GM12878 (cell line): ENCODE data around the gene PTPRN2. TPM values are rescaled to one million over a fixed set of nuclear protein-coding genes. Genes with fewer than 3 reads are reported as not detected.

Source experiments
- ATAC-seq: fragments of 200-7000 bp; cut with Tn5 transposase; 3 replicates; pipeline ENCODE4 v1.9.1; 2020; ENCODE audit warnings: mild to moderate bottlenecking, moderate library complexity
- BruUV-seq: library from RNA; stranded (reverse); fragments of 400-500 nt; replicated peaks from 2 replicates; lab custom pipeline; 2021; lab: Mats Ljungman, UMichigan
- CTCF ChIA-PET: fragments of 300-600 bp; sonication (Branson Sonifier 250); formaldehyde crosslinking; extraction: SDS; loops from one replicate; lab custom pipeline; 2021; ENCODE audit warnings: inconsistent platforms; lab: Yijun Ruan, JAX
- POLR2A ChIA-PET: fragments of 350-600 bp; formaldehyde crosslinking; extraction: SDS; loops from one replicate; lab custom pipeline; 2021; ENCODE audit warnings: inconsistent platforms; lab: Charles Lee
- RAD21 ChIA-PET: fragments of 300-600 bp; sonication (Branson Sonifier 250); formaldehyde crosslinking; loops from one replicate; lab custom pipeline; 2023; ENCODE audit warnings: antibody characterized with exemption; ENCODE audit not compliant: unreplicated experiment; lab: Charles Lee
- SMC1A ChIA-PET: fragments of 300-600 bp; sonication (Branson Sonifier 250); formaldehyde crosslinking; loops from one replicate; lab custom pipeline; 2023; ENCODE audit not compliant: unreplicated experiment, uncharacterized antibody; lab: Charles Lee
- DNase-seq: peaks from one replicate; pipeline ENCODE4 v3.0.0-alpha.2; 2011; ENCODE audit warnings: low read depth, low spot score
- FAIRE-seq: peaks from 3 replicates; lab custom pipeline; 2011; peaks lifted over from hg19 to GRCh38; lab: Jason Lieb, UNC
- H2AFZ ChIP-seq: 2 replicates; pipeline ENCODE4 v1.6.0; 2011; ENCODE audit warnings: low read depth, low read length, control low read depth; ENCODE audit not compliant: control insufficient read depth
- H3K27ac ChIP-seq: 2 replicates; pipeline ENCODE4 v1.5.1; 2011; ENCODE audit warnings: control low read depth; ENCODE audit not compliant: control insufficient read depth, insufficient read depth
- H3K27me3 ChIP-seq, 2 experiments: replicated peaks in 1 of 2; 2 replicates each; pipeline versions ENCODE4 v1.6.0 to v1.6.1; 2011; ENCODE audit warnings: low read length in 1 of 2; ENCODE audit not compliant: control insufficient read depth in 2 of 2, insufficient read depth in 2 of 2
- H3K36me3 ChIP-seq, 2 experiments: 2 replicates each; pipeline ENCODE4 v1.5.1; 2011; ENCODE audit warnings: low read length in 1 of 2; ENCODE audit not compliant: control insufficient read depth in 2 of 2, insufficient read depth in 2 of 2
- H3K4me1 ChIP-seq: 2 replicates; pipeline ENCODE4 v1.6.1; 2011; ENCODE audit warnings: mild to moderate bottlenecking, low read length, moderate library complexity, mixed read lengths; ENCODE audit not compliant: control insufficient read depth, insufficient read depth
- H3K4me2 ChIP-seq: 2 replicates; pipeline ENCODE4 v1.6.0; 2011; ENCODE audit warnings: control low read depth; ENCODE audit not compliant: control insufficient read depth, insufficient read depth
- H3K4me3 ChIP-seq: fragments of 200-600 bp; sonication (generic); 2 replicates; pipeline ENCODE4 v1.5.1; 2016
- H3K79me2 ChIP-seq: 2 replicates; pipeline ENCODE4 v1.6.0; 2011; ENCODE audit warnings: low read length; ENCODE audit not compliant: control insufficient read depth, insufficient read depth
- H3K9ac ChIP-seq: 2 replicates; pipeline ENCODE4 v1.8.0; 2011; ENCODE audit warnings: low read length, control low read depth, mixed read lengths; ENCODE audit not compliant: control insufficient read depth, insufficient read depth
- H3K9me3 ChIP-seq: replicated peaks from 3 replicates; pipeline ENCODE4 v1.5.1; 2011; ENCODE audit warnings: mild to moderate bottlenecking, low read length; ENCODE audit not compliant: control insufficient read depth, insufficient read depth
- H4K20me1 ChIP-seq: 2 replicates; pipeline ENCODE4 v1.6.0; 2011; ENCODE audit not compliant: control insufficient read depth, insufficient read depth
- ATF7 ChIP-seq: fragments of 450-650 bp; IDR thresholded peaks from 2 replicates; pipeline ENCODE4 v1.6.1; 2016; ENCODE audit warnings: low read depth, mild to moderate bottlenecking
- CBX5 ChIP-seq: sonication (generic); IDR thresholded peaks from 2 replicates; pipeline ENCODE4 v1.6.1; 2016; ENCODE audit warnings: low read depth, moderate library complexity, mild to moderate bottlenecking, inconsistent platforms
- CEBPB ChIP-seq, 2 experiments: fragments of 150-350 bp in 1 of 2; IDR thresholded peaks; 2 replicates each; pipeline ENCODE4 v1.6.1; 2012 to 2014; ENCODE audit warnings: low read depth in 2 of 2, low read length in 2 of 2, borderline replicate concordance in 1 of 2, inconsistent platforms in 1 of 2
- FOXK2 ChIP-seq: fragments of 450-650 bp; IDR thresholded peaks from 2 replicates; pipeline ENCODE4 v1.6.1; 2017; ENCODE audit warnings: mild to moderate bottlenecking, moderate library complexity
- HDAC6 ChIP-seq: fragments of 200-600 bp; sonication (generic); IDR thresholded peaks from one replicate; pipeline ENCODE4 v1.8.0; 2017; ENCODE audit warnings: antibody characterized with exemption; ENCODE audit not compliant: unreplicated experiment
- JUND ChIP-seq: IDR thresholded peaks from 2 replicates; pipeline ENCODE4 v1.6.1; 2012; ENCODE audit warnings: low read depth, mild to moderate bottlenecking, low read length, improper control_type of control experiment, moderate library complexity
- MEF2B ChIP-seq: fragments of 450-650 bp; IDR thresholded peaks from 2 replicates; pipeline ENCODE4 v1.6.1; 2018; ENCODE audit warnings: mild to moderate bottlenecking, moderate library complexity; ENCODE audit not compliant: partially characterized antibody, poor library complexity, severe bottlenecking
- POLR2AphosphoS5 ChIP-seq: IDR thresholded peaks from 2 replicates; pipeline ENCODE4 v1.6.1; 2011; ENCODE audit warnings: mild to moderate bottlenecking, low read length, inconsistent platforms
- RBBP5 ChIP-seq: fragments of 200-600 bp; sonication (generic); conservative IDR thresholded peaks from 2 replicates; pipeline ENCODE4 v1.6.1; 2016
- SREBF1 ChIP-seq: IDR thresholded peaks from 2 replicates; pipeline ENCODE4 v1.6.1; 2012; ENCODE audit warnings: mild to moderate bottlenecking, low read length
- YY1 ChIP-seq: IDR thresholded peaks from 2 replicates; pipeline ENCODE4 v1.6.1; 2011; ENCODE audit warnings: low read depth, mild to moderate bottlenecking, low read length
- ZZZ3 ChIP-seq: IDR thresholded peaks from 2 replicates; pipeline ENCODE4 v1.6.1; 2011; ENCODE audit warnings: low read depth; ENCODE audit not compliant: control insufficient read depth, insufficient read length
- whole genome bisulfite sequencing: methylation state at CpG from one replicate; pipeline ENCODE4 v1.1.6; 2016; ENCODE audit warnings: low lambda C conversion rate; ENCODE audit not compliant: insufficient replicate concordance, insufficient coverage; ENCODE audit errors: missing lambda C conversion rate; 5-methylcytosine and 5-hydroxymethylcytosine counted together
- in situ Hi-C: fragments of 300-500 bp; cut with MboI; formaldehyde crosslinking; loops from 9 replicates; pipeline ENCODE4 v1.14.3; 2018; ENCODE audit warnings: mixed read lengths
- intact Hi-C: fragments of 100-400 bp; cut with micrococcal nuclease; formaldehyde crosslinking; loops from one replicate; pipeline ENCODE4 v1.14.2; 2022; ENCODE audit not compliant: unreplicated experiment
- polyA plus RNA-seq, 11 experiments: library from polyadenylated mRNA; depleted of rRNA in 4 of 11; unstranded in 6 of 11; stranded (reverse) in 5 of 11; fragments of >200 nt; fragmentation: Nextera tagmentation in 4 of 11; fragmentation: Illumina TruSeq in 1 of 11; extraction: Ambion mirVana in 4 of 11; extraction: Trizol in 1 of 11; gene quantifications; 1 replicate in 1 of 11; 2 replicates in 10 of 11; pipeline versions ENCODE4 v1.2.1 to v1.2.3, GENCODE V29; 2011 to 2016; ENCODE audit warnings: inconsistent platforms in 2 of 11, missing spikeins in 2 of 11, low read depth in 1 of 11
- total RNA-seq, 4 experiments: library from RNA; depleted of rRNA in 3 of 4; stranded (reverse); fragments of >200 nt in 3 of 4; fragmentation: Illumina TruSeq in 1 of 4; extraction: Trizol in 1 of 4; gene quantifications; 2 replicates each; pipeline versions ENCODE4 v1.2.1 to v1.2.3, GENCODE V29; 2013 to 2021
- TF ChIP-seq, protein P1 (sequence below): fragments of 450-650 bp; IDR thresholded peaks from 2 replicates; pipeline ENCODE4 v1.6.1; 2016; ENCODE audit warnings: mild to moderate bottlenecking
- TF ChIP-seq, protein P2 (sequence below): IDR thresholded peaks from 2 replicates; pipeline ENCODE4 v1.6.1; 2011; ENCODE audit warnings: low read depth, low read length, improper control_type of control experiment, borderline replicate concordance

PTPRN2 gene
- total and polyA plus RNA-seq, 10 of the 15 experiments (the other 5 are each of a cell fraction or from before 2014, with no cell fraction given), result 5.4 TPM; not detected in 9

DNA sequence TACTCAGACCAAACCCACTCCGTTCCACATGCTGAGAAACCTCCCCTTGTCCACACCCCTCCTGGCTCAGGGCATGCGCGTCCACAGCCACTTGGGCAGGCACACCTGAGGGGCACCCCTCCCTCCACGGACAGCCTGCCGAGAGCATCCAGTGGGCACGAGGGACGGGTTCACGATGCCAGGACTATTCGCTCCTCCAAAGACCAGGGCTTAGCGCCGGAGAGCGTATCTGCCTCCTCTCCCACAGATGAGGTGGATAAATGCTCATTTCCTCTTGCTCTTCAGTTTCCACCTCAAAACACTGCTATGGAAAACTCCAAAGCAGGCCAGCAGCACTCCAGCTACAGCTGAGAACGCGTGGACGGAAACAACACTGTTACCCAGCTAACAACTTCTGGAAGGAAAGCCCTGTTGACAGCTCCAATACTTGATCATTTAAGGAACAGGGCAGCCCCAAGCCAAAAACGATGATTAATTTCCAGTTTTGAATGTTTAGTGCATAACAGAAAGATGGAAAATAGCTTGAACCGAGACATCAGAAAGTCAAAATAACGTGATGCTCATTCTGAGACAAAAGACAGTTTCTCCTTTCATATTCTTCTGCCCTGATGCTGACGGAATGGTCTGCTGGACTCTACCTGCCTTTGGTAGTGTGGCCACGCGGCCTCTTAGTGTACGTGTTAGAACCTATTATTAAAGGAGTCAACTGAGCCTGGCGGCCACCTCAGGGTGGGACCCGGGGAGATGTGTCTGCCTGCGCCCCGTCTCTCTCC lies 1046.1 kb downstream of the PTPRN2 start (continued):
- TF ChIP-seq YY1 (no peak), HDAC6 (no peak), ZZZ3 (no peak), SREBF1 (no peak), RBBP5 (no peak)
- TF ChIP-seq, all 136 proteins: peak for 0

DNA sequence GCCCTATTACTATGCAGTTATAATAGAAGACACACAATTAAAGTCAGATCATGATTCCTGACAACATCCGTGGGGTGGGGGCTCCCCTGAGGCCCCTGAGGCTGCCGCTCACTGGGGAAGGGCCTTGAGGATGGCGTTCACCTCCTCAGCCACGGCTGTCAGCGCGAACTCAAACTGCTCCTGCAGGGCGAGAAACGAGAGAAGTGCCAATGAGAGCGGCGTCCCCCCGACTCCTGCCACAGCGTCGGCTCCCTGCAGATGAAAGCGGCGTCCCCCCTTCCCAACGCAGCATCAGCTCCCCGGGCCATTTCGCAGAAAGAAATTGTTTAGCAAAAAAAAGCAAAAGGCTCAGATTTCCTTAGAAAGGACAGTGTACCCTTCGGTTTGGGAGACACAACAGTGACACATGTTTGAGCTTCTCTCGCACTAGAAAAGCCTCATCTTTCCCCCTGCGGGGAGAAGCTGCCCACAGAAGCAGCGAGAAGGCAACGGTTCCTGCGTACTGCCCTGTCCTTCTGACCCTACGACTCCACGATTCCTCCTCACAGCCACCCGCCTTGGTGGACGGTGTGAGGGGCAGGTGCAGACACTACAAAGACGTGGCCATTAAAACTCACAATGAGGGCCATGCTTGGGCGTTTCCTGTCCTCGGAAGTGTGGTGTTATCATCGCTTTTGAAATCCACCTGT lies 1046.9 kb downstream of the PTPRN2 start:
- no peaks in the 10 kb centered on the region for H3K4me1 ChIP-seq
- no peak for FAIRE-seq
- in situ Hi-C loops (no loop called here), intact Hi-C loops (no loop called here)
- no peak overlapping the region for H3K9ac ChIP-seq
- no peaks in the 10 kb centered on the region for H3K27me3 ChIP-seq
- H3K4me2 ChIP-seq, result no peak overlapping the region
- H3K9me3 ChIP-seq, result no peaks in the 10 kb centered on the region; the same call in 2 of the 3 replicates
- ChIA-PET POLR2A (no interaction called here), CTCF (no interaction called here), RAD21 (no interaction called here), SMC1A (no interaction called here)
- no peak overlapping the region for H2AFZ ChIP-seq
- no peak overlapping the region for H3K4me3 ChIP-seq
- H3K36me3 ChIP-seq, result no peaks in the 10 kb centered on the region
- WGBS, result 62% methylated on average over 32 of the region's 32 CpGs
- H4K20me1 ChIP-seq, result no peaks in the 10 kb centered on the region
- DNase-seq, result no peak
- ATAC-seq, result no peak
- no peak overlapping the region for H3K27ac ChIP-seq
- no peak for TF ChIP-seq CEBPB (IDR thresholded peaks at IDR 0.05; ENCODE audit: borderline replicate concordance in 1 of 2, low read depth in 2 of 2, low read length in 2 of 2)
- TF ChIP-seq MEF2B, result no peak
- no peak for TF ChIP-seq JUND
- TF ChIP-seq, protein P1, sequence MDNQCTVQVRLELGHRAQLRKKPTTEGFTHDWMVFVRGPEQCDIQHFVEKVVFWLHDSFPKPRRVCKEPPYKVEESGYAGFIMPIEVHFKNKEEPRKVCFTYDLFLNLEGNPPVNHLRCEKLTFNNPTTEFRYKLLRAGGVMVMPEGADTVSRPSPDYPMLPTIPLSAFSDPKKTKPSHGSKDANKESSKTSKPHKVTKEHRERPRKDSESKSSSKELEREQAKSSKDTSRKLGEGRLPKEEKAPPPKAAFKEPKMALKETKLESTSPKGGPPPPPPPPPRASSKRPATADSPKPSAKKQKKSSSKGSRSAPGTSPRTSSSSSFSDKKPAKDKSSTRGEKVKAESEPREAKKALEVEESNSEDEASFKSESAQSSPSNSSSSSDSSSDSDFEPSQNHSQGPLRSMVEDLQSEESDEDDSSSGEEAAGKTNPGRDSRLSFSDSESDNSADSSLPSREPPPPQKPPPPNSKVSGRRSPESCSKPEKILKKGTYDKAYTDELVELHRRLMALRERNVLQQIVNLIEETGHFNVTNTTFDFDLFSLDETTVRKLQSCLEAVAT, result no peak
- no peak for TF ChIP-seq CBX5
- TF ChIP-seq POLR2AphosphoS5, result no peak
- TF ChIP-seq FOXK2, result no peak
- TF ChIP-seq, protein P2, sequence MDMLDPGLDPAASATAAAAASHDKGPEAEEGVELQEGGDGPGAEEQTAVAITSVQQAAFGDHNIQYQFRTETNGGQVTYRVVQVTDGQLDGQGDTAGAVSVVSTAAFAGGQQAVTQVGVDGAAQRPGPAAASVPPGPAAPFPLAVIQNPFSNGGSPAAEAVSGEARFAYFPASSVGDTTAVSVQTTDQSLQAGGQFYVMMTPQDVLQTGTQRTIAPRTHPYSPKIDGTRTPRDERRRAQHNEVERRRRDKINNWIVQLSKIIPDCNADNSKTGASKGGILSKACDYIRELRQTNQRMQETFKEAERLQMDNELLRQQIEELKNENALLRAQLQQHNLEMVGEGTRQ, result no peak
- TF ChIP-seq ATF7, result no peak
- H3K79me2 ChIP-seq, result no peaks in the 10 kb centered on the region
- BruUV-seq, result no TSS peak
